Measurements from ENCODE around the gene TBC1D7.
A peak's percentile ranks its signal among the peaks of the same experiment; 100 is the strongest.

The TBC1D7 gene

DNA sequence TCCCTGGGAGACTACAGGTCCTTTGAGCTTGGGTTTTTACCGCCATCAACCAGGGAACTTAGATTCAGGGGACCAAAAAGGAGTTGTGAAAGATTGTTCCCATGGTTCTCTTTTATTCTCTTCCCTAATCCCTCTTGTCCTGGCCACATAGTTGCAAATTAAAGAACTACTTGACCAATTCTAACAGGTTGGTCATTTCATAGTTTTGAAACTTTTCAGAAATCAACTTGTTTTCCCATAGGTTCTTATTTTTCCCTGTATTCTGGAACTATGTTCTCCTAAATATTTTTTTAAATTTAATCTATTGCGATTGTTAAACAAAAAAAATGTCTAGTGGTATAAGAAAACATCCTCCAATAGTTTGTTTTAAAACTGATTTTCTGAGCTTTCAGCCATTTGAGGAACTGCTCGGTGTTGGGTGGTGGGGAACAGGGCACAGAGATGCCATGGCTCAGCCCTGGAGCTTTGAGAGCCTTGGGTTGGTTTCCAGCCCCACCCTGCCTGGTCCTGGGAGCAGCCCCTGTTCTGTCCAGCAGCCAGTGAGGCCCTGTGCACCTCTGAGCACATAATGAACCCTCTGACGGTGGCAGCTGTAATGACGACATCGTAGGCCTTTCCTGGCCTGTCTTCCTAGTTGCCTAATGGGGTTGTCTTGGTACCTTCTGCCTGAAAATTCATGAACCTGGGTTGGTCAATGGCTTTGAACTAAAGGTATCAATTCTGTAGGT lies 53.5 kb downstream of the TBC1D7 start:
- Histone ChIP-seq H3K79me2 (ENCODE audit: insufficient read depth, low read length) (no peaks in the 10 kb centered on the region; the same call in 1 of the 2 replicates), H3K9me3 (ENCODE audit: insufficient read depth, low read length) (no peaks in the 10 kb centered on the region), H3K4me2 (ENCODE audit: low read depth, low read length, poor library complexity, severe bottlenecking) (peak overlapping the region; percentile 75), H3F3A (ENCODE audit: insufficient read depth) (peaks cover 16% of the 10 kb centered on the region; the same call in 1 of the 2 replicates), H3K36me3 (ENCODE audit: low read length) (no peaks in the 10 kb centered on the region), H2AFZ (ENCODE audit: low read depth, low read length, severe bottlenecking) (no peak overlapping the region), H3K9ac (ENCODE audit: low read length) (peak overlapping the region; percentile 47; the same call in 1 of the 2 replicates), H3K4me3 (ENCODE audit: insufficient read depth, low read length, poor library complexity, severe bottlenecking) (peak overlapping the region; percentile 54), H4K20me1 (ENCODE audit: low read depth, low read length) (no peaks in the 10 kb centered on the region), H3K27me3 (ENCODE audit: low read length) (no peaks in the 10 kb centered on the region), H3K9me2 (replicated peaks; ENCODE audit: insufficient read depth, low read length) (no peaks in the 10 kb centered on the region), H3K27ac (ENCODE audit: low read depth, low read length) (peak overlapping the region; percentile 13)
- TF ChIP-seq EZH2phosphoT487 (conservative IDR thresholded peaks at IDR 0.05; ENCODE audit: low read length), result no peak
- TF ChIP-seq, protein P1, sequence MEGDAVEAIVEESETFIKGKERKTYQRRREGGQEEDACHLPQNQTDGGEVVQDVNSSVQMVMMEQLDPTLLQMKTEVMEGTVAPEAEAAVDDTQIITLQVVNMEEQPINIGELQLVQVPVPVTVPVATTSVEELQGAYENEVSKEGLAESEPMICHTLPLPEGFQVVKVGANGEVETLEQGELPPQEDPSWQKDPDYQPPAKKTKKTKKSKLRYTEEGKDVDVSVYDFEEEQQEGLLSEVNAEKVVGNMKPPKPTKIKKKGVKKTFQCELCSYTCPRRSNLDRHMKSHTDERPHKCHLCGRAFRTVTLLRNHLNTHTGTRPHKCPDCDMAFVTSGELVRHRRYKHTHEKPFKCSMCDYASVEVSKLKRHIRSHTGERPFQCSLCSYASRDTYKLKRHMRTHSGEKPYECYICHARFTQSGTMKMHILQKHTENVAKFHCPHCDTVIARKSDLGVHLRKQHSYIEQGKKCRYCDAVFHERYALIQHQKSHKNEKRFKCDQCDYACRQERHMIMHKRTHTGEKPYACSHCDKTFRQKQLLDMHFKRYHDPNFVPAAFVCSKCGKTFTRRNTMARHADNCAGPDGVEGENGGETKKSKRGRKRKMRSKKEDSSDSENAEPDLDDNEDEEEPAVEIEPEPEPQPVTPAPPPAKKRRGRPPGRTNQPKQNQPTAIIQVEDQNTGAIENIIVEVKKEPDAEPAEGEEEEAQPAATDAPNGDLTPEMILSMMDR (IDR thresholded peaks at IDR 0.05; ENCODE audit: insufficient read depth, low read length, poor library complexity, severe bottlenecking), result no peak

- peak overlapping the region; percentile 47; the same call in 1 of the 2 replicates for H3K9ac ChIP-seq (ENCODE audit: low read length)
- peaks cover 16% of the 10 kb centered on the region; the same call in 1 of the 2 replicates for H3F3A ChIP-seq (ENCODE audit: insufficient read depth)
- TF ChIP-seq EZH2phosphoT487 (conservative IDR thresholded peaks at IDR 0.05; ENCODE audit: low read length), result no peak
- TF ChIP-seq, protein P1 (IDR thresholded peaks at IDR 0.05; ENCODE audit: insufficient read depth, low read length, poor library complexity, severe bottlenecking), result no peak
- H3K4me2 ChIP-seq (ENCODE audit: low read depth, low read length, poor library complexity, severe bottlenecking), result peak overlapping the region; percentile 75
- peak overlapping the region; percentile 13 for H3K27ac ChIP-seq (ENCODE audit: low read depth, low read length)
- no peaks in the 10 kb centered on the region for H3K9me3 ChIP-seq (ENCODE audit: insufficient read depth, low read length)
- H3K79me2 ChIP-seq (ENCODE audit: insufficient read depth, low read length), result no peaks in the 10 kb centered on the region; the same call in 1 of the 2 replicates
- no peaks in the 10 kb centered on the region for H4K20me1 ChIP-seq (ENCODE audit: low read depth, low read length)
- no peaks in the 10 kb centered on the region for H3K27me3 ChIP-seq (ENCODE audit: low read length)
- no peaks in the 10 kb centered on the region for H3K9me2 ChIP-seq (replicated peaks; ENCODE audit: insufficient read depth, low read length)
- H2AFZ ChIP-seq (ENCODE audit: low read depth, low read length, severe bottlenecking), result no peak overlapping the region
- H3K4me3 ChIP-seq (ENCODE audit: insufficient read depth, low read length, poor library complexity, severe bottlenecking), result peak overlapping the region; percentile 54
- no peaks in the 10 kb centered on the region for H3K36me3 ChIP-seq (ENCODE audit: low read length)
Observed at GRCh38 chr6:13273931-13274706, 54.2 kb downstream of the TBC1D7 start.

GRCh38 chr6:13273202-13273930 lies 55.0 kb downstream of the TBC1D7 start:
- H3K27me3 ChIP-seq (ENCODE audit: low read length), result no peaks in the 10 kb centered on the region
- peak overlapping the region; percentile 75 for H3K4me2 ChIP-seq (ENCODE audit: low read depth, low read length, poor library complexity, severe bottlenecking)
- no peaks in the 10 kb centered on the region for H3K36me3 ChIP-seq (ENCODE audit: low read length)
- H3K27ac ChIP-seq (ENCODE audit: low read depth, low read length), result peak overlapping the region; percentile 11
- H3F3A ChIP-seq (ENCODE audit: insufficient read depth), result peaks cover 16% of the 10 kb centered on the region
- H3K9me2 ChIP-seq (replicated peaks; ENCODE audit: insufficient read depth, low read length), result no peaks in the 10 kb centered on the region
- no peak for TF ChIP-seq EZH2phosphoT487 (conservative IDR thresholded peaks at IDR 0.05; ENCODE audit: low read length)
- TF ChIP-seq, protein P1 (IDR thresholded peaks at IDR 0.05; ENCODE audit: insufficient read depth, low read length, poor library complexity, severe bottlenecking), result no peak
- no peaks in the 10 kb centered on the region for H3K9me3 ChIP-seq (ENCODE audit: insufficient read depth, low read length)
- H3K9ac ChIP-seq (ENCODE audit: low read length), result peak overlapping the region; percentile 47
- peak overlapping the region; percentile 54 for H3K4me3 ChIP-seq (ENCODE audit: insufficient read depth, low read length, poor library complexity, severe bottlenecking)
- no peak overlapping the region for H2AFZ ChIP-seq (ENCODE audit: low read depth, low read length, severe bottlenecking)
- no peaks in the 10 kb centered on the region; the same call in 1 of the 2 replicates for H3K79me2 ChIP-seq (ENCODE audit: insufficient read depth, low read length)
- H4K20me1 ChIP-seq (ENCODE audit: low read depth, low read length), result no peaks in the 10 kb centered on the region

Measured in SU-DHL-6 (cell line).